Loucy (cell line): ENCODE results near the gene FCRL6.

ENCODE experiments used
- H2AFZ ChIP-seq: fragments of 200-600 bp; sonication (generic); 2 replicates; pipeline ENCODE4 v1.6.0; 2016; ENCODE audit warnings: antibody characterized with exemption, mild to moderate bottlenecking, low read length, moderate library complexity
- H3F3A ChIP-seq: fragments of 200-600 bp; 2 replicates; pipeline ENCODE4 v1.6.0; 2016; ENCODE audit warnings: antibody characterized with exemption, low read depth, mild to moderate bottlenecking
- H3K27me3 ChIP-seq: fragments of 200-600 bp; sonication (generic); 2 replicates; pipeline ENCODE4 v1.6.1; 2014; ENCODE audit warnings: low read length, mild to moderate bottlenecking; ENCODE audit not compliant: insufficient read depth, poor library complexity, severe bottlenecking
- H3K36me3 ChIP-seq: fragments of 200-600 bp; sonication (generic); 2 replicates; pipeline ENCODE4 v1.6.1; 2016; ENCODE audit warnings: low read length; ENCODE audit not compliant: insufficient read depth
- H3K4me1 ChIP-seq: fragments of 200-600 bp; sonication (generic); 2 replicates; pipeline ENCODE4 v1.5.1; 2014; ENCODE audit warnings: low read length, mild to moderate bottlenecking; ENCODE audit not compliant: insufficient read depth, poor library complexity, severe bottlenecking
- H3K4me2 ChIP-seq: fragments of 200-600 bp; sonication (generic); 2 replicates; pipeline ENCODE4 v1.6.0; 2014; ENCODE audit warnings: antibody characterized with exemption, low read length, low read depth, mild to moderate bottlenecking; ENCODE audit not compliant: poor library complexity, severe bottlenecking
- H3K4me3 ChIP-seq: fragments of 200-600 bp; sonication (generic); 2 replicates; pipeline ENCODE4 v1.5.1; 2014; ENCODE audit warnings: low read length, mild to moderate bottlenecking, mixed read lengths; ENCODE audit not compliant: poor library complexity, severe bottlenecking
- H3K79me2 ChIP-seq: fragments of 200-600 bp; sonication (generic); 2 replicates; pipeline ENCODE4 v1.6.1; 2014; ENCODE audit warnings: low read length; ENCODE audit not compliant: insufficient read depth
- H3K9ac ChIP-seq: fragments of 200-600 bp; sonication (generic); 2 replicates; pipeline ENCODE4 v1.6.0; 2014; ENCODE audit warnings: mild to moderate bottlenecking, low read depth, low read length, moderate library complexity; ENCODE audit not compliant: poor library complexity, severe bottlenecking
- H3K9me2 ChIP-seq: fragments of 200-600 bp; sonication (generic); replicated peaks from 2 replicates; pipeline ENCODE4 v1.6.1; 2016; ENCODE audit warnings: low read depth, low read length, mixed read lengths
- H3K9me3 ChIP-seq: fragments of 200-600 bp; sonication (generic); 2 replicates; pipeline ENCODE4 v1.6.1; 2014; ENCODE audit warnings: mild to moderate bottlenecking, antibody characterized with exemption, low read length, low read depth; ENCODE audit not compliant: insufficient read depth
- H4K20me1 ChIP-seq: fragments of 200-600 bp; sonication (generic); 2 replicates; pipeline ENCODE4 v1.6.0; 2014; ENCODE audit warnings: antibody characterized with exemption, low read length, mild to moderate bottlenecking; ENCODE audit not compliant: insufficient read depth, poor library complexity, severe bottlenecking
- EZH2phosphoT487 ChIP-seq: fragments of 200-600 bp; IDR thresholded peaks from 2 replicates; pipeline ENCODE4 v1.6.1; 2018; ENCODE audit warnings: antibody characterized with exemption, mild to moderate bottlenecking, moderate library complexity, borderline replicate concordance
- TF ChIP-seq, protein P1 (sequence below): fragments of 200-600 bp; sonication (generic); conservative IDR thresholded peaks from 2 replicates; pipeline ENCODE4 v1.5.1; 2014; ENCODE audit warnings: mild to moderate bottlenecking, antibody characterized with exemption, low read length

The FCRL6 gene

DNA sequence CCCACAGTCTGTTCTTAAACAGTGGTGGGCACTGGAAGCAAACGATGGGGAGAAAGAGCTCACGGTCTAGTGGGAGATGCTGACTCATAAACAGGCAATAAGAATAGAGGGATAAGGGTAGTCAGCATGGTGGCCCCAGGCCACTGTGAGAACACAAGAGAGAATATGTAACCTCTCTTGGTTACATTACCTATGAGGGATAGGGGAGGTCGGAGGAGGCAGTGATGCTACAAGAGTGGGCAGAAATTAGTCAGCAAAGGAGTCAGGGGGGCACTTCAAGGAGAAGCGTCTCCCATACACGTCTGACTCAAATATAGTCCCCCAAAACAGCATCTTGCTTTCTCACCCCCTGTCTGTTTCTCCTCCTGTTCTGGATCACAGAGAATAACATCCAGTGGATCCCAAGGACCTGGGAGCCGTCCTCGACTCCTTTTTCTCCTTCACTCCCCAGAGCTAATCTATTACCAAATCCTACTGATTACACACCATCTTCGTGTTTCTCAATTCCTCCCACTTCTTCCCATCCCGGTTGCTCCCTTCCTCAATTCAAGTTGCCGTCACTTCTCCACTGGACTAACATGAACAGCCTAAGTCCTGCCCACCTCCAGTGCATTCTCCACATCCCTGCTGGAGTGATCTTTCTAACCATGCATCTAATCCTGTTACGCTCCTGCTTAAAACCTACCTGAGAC lies 26.6 kb downstream of the FCRL6 start:
- Histone ChIP-seq H3K9me2 (no peaks in the 10 kb centered on the region), H3K36me3 (no peaks in the 10 kb centered on the region), H3K79me2 (no peaks in the 10 kb centered on the region), H3K27me3 (no peaks in the 10 kb centered on the region), H4K20me1 (no peaks in the 10 kb centered on the region), H3K4me2 (no peak overlapping the region), H3F3A (no peaks in the 10 kb centered on the region), H3K4me3 (no peak overlapping the region), H3K9ac (no peak overlapping the region), H2AFZ (no peak overlapping the region), H3K9me3 (no peaks in the 10 kb centered on the region), H3K4me1 (peaks cover 32% of the 10 kb centered on the region)
- TF ChIP-seq, protein P1, sequence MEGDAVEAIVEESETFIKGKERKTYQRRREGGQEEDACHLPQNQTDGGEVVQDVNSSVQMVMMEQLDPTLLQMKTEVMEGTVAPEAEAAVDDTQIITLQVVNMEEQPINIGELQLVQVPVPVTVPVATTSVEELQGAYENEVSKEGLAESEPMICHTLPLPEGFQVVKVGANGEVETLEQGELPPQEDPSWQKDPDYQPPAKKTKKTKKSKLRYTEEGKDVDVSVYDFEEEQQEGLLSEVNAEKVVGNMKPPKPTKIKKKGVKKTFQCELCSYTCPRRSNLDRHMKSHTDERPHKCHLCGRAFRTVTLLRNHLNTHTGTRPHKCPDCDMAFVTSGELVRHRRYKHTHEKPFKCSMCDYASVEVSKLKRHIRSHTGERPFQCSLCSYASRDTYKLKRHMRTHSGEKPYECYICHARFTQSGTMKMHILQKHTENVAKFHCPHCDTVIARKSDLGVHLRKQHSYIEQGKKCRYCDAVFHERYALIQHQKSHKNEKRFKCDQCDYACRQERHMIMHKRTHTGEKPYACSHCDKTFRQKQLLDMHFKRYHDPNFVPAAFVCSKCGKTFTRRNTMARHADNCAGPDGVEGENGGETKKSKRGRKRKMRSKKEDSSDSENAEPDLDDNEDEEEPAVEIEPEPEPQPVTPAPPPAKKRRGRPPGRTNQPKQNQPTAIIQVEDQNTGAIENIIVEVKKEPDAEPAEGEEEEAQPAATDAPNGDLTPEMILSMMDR, result no peak
- no peak for TF ChIP-seq EZH2phosphoT487

DNA sequence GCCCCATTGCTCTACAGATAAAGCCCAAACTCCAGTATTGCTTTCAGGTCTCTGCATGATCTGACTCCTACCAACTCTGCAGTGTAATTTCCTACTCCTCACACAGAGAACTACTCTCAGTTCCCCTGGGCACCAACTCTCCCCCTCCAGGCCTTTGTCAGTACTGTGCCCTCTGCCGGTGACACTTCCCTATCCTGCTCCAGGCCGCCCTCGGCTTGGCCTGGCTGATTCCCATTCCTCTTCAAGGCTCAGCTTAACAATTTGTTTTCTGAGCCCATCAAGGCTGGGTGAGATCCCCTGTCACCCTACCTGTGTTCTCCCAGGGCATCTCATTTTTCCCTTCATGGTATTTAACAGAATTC lies 27.1 kb downstream of the FCRL6 start:
- Histone ChIP-seq H3K9me2 (no peaks in the 10 kb centered on the region), H3K79me2 (no peaks in the 10 kb centered on the region), H3K4me3 (no peak overlapping the region), H3F3A (no peaks in the 10 kb centered on the region), H4K20me1 (no peaks in the 10 kb centered on the region), H3K9ac (no peak overlapping the region), H3K4me1 (peaks cover 31% of the 10 kb centered on the region), H3K27me3 (no peaks in the 10 kb centered on the region), H3K4me2 (no peak overlapping the region), H3K36me3 (no peaks in the 10 kb centered on the region), H2AFZ (no peak overlapping the region), H3K9me3 (no peaks in the 10 kb centered on the region)
- TF ChIP-seq, protein P1, result peak; percentile 38
- no peak for TF ChIP-seq EZH2phosphoT487

DNA sequence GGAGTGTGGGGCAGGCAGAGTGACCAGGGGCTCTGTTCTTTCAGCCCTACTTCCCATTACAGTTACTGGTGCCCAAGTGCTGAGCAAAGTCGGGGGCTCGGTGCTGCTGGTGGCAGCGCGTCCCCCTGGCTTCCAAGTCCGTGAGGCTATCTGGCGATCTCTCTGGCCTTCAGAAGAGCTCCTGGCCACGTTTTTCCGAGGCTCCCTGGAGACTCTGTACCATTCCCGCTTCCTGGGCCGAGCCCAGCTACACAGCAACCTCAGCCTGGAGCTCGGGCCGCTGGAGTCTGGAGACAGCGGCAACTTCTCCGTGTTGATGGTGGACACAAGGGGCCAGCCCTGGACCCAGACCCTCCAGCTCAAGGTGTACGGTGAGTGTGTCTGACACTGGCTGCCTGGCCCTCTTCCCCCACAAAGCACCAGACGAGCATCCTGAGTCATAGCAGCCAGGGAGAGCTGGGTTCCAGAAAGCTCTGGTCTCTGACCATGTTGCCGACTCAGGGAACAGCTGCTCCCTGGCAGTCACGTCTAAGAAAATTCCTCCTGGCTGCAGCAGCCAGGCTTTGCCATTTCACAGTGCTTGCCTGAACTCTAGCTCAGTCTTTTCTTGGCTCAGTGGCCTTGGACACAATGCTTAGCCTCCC lies 27.8 kb downstream of the FCRL6 start:
- H3K4me3 ChIP-seq, result no peak overlapping the region
- no peaks in the 10 kb centered on the region for H3K9me3 ChIP-seq
- H3K9me2 ChIP-seq, result no peaks in the 10 kb centered on the region
- no peaks in the 10 kb centered on the region for H3K79me2 ChIP-seq
- H3K27me3 ChIP-seq, result no peaks in the 10 kb centered on the region
- H3K9ac ChIP-seq, result no peak overlapping the region
- H2AFZ ChIP-seq, result no peak overlapping the region
- H3K4me2 ChIP-seq, result no peak overlapping the region
- H3K4me1 ChIP-seq, result peaks cover 27% of the 10 kb centered on the region
- no peaks in the 10 kb centered on the region for H3F3A ChIP-seq
- no peaks in the 10 kb centered on the region for H4K20me1 ChIP-seq
- no peaks in the 10 kb centered on the region for H3K36me3 ChIP-seq
- TF ChIP-seq, protein P1, result no peak
- TF ChIP-seq EZH2phosphoT487, result no peak
